ENCODE results near the gene BCL10. TPM values are rescaled to one million over a fixed set of nuclear protein-coding genes. Genes with fewer than 3 reads are reported as not detected.

The BCL10 gene
- total and polyA plus RNA-seq, 2 of the 13 experiments (the other 11 are each of a cell fraction or from before 2014, with no cell fraction given), result 3.7 to 14.1 TPM

GRCh38 chr1:85283475-85284199 is 7.2 kb upstream of the BCL10 start (continued):
- TF ChIP-seq ZBTB10 (CRISPR knock-in tag; IDR thresholded peaks at IDR 0.05; ENCODE audit: borderline replicate concordance) (no peak), LCORL (IDR thresholded peaks at IDR 0.05) (no peak), LCORL (CRISPR knock-in tag; IDR thresholded peaks at IDR 0.05) (no peak), ZBTB37 (CRISPR knock-in tag; IDR thresholded peaks at IDR 0.05) (no peak), SAP130 (CRISPR knock-in tag; IDR thresholded peaks at IDR 0.05; ENCODE audit: low read depth) (0 out of 2 replicates have a peak, but pooled peaks have one; percentile 23), ZBTB14 (CRISPR knock-in tag; IDR thresholded peaks at IDR 0.05) (no peak), ZBTB1 (CRISPR knock-in tag; IDR thresholded peaks at IDR 0.05; ENCODE audit: borderline replicate concordance) (no peak), LBX2 (CRISPR knock-in tag; IDR thresholded peaks at IDR 0.05; ENCODE audit: borderline replicate concordance) (no peak), ZNF772 (CRISPR knock-in tag; IDR thresholded peaks at IDR 0.05) (0 out of 2 replicates have a peak, but pooled peaks have one; percentile 9), GABPB1 (CRISPR knock-in tag; IDR thresholded peaks at IDR 0.05) (peak; percentile 33; the same call in 1 of the 2 replicates), MTA1 (CRISPR knock-in tag; IDR thresholded peaks at IDR 0.05; ENCODE audit: borderline replicate concordance) (no peak), ZNF691 (CRISPR knock-in tag; IDR thresholded peaks at IDR 0.05; ENCODE audit: borderline replicate concordance, low read depth) (no peak), MBNL3 (CRISPR knock-in tag; conservative IDR thresholded peaks at IDR 0.05) (no peak), THAP7 (CRISPR knock-in tag; IDR thresholded peaks at IDR 0.05) (no peak), ZBTB3 (CRISPR knock-in tag; IDR thresholded peaks at IDR 0.05; ENCODE audit: borderline replicate concordance, low read depth) (no peak), SNRNP70 (IDR thresholded peaks at IDR 0.05; ENCODE audit: low read depth, low read length) (no peak), RBM39 (IDR thresholded peaks at IDR 0.05; ENCODE audit: low read depth, low read length, poor library complexity, severe bottlenecking) (peak; percentile 50), CSRNP1 (CRISPR knock-in tag; IDR thresholded peaks at IDR 0.05) (no peak), CENPT (CRISPR knock-in tag; IDR thresholded peaks at IDR 0.05; ENCODE audit: low read depth) (no peak)
